HepG2 (cell line): ENCODE data around the gene SOX9. TPM values are rescaled to one million over a fixed set of nuclear protein-coding genes. Genes with fewer than 3 reads are reported as not detected.

Source experiments
- AGO2 ChIP-seq: fragments of 200-400 bp; formaldehyde crosslinking; optimal IDR thresholded peaks from 2 replicates; pipeline ENCODE3; 2017; ENCODE audit warnings: mild to moderate bottlenecking, low read depth, low read length, moderate library complexity
- BCL6 ChIP-seq: IDR thresholded peaks from 2 replicates; pipeline ENCODE4 v1.6.1; 2016; ENCODE audit warnings: missing genetic modification reagents, missing compliant biosample characterization
- CAMTA2 ChIP-seq: sonication (generic); formaldehyde crosslinking; IDR thresholded peaks from 2 replicates; pipeline ENCODE4 v1.4.0; 2020; ENCODE audit warnings: mild to moderate bottlenecking, missing genetic modification reagents, borderline replicate concordance
- CEBPB ChIP-seq: IDR thresholded peaks from 2 replicates; pipeline ENCODE4 v1.6.1; 2011; ENCODE audit warnings: low read depth, low read length, improper control_type of control experiment, borderline replicate concordance
- EED ChIP-seq: sonication (generic); formaldehyde crosslinking; IDR thresholded peaks from 2 replicates; pipeline ENCODE4 v1.5.0; 2020; ENCODE audit warnings: mild to moderate bottlenecking, missing genetic modification reagents
- HES4 ChIP-seq: sonication (generic); formaldehyde crosslinking; IDR thresholded peaks from 2 replicates; pipeline ENCODE4 v1.9.0; 2021; ENCODE audit warnings: mild to moderate bottlenecking, missing genetic modification reagents, borderline replicate concordance
- KDM3A ChIP-seq: IDR thresholded peaks from 2 replicates; pipeline ENCODE4 v1.6.1; 2018; ENCODE audit warnings: low read depth, missing compliant biosample characterization
- NFRKB ChIP-seq: fragments of 450-650 bp; IDR thresholded peaks from 2 replicates; pipeline ENCODE4 v1.6.1; 2017
- NFYC ChIP-seq: IDR thresholded peaks from 2 replicates; pipeline ENCODE4 v1.6.1; 2016; ENCODE audit warnings: missing genetic modification reagents, missing compliant biosample characterization
- POLR2G ChIP-seq: fragments of 200-400 bp; formaldehyde crosslinking; IDR thresholded peaks from 2 replicates; pipeline ENCODE4 v1.6.1; 2018; ENCODE audit warnings: mild to moderate bottlenecking, low read depth, low read length, moderate library complexity
- PRPF4 ChIP-seq: fragments of 200-400 bp; formaldehyde crosslinking; IDR thresholded peaks from 2 replicates; pipeline ENCODE4 v1.6.1; 2016; ENCODE audit warnings: low read length, low read depth; ENCODE audit not compliant: poor library complexity, severe bottlenecking
- SP1 ChIP-seq, 2 experiments: fragments of 450-650 bp in 1 of 2; sonication (generic) in 1 of 2; formaldehyde crosslinking in 1 of 2; IDR thresholded peaks; 2 replicates each; pipeline versions ENCODE4 v1.4.0 to v1.6.1; 2016 to 2020; ENCODE audit warnings: missing genetic modification reagents in 1 of 2
- TGIF2 ChIP-seq: IDR thresholded peaks from 2 replicates; pipeline ENCODE4 v1.6.1; 2016; ENCODE audit warnings: control low read depth, missing compliant biosample characterization
- XRCC5 ChIP-seq: fragments of 200-400 bp; formaldehyde crosslinking; optimal IDR thresholded peaks from 2 replicates; pipeline ENCODE3; 2017; ENCODE audit warnings: mild to moderate bottlenecking, low read length
- ZBTB20 ChIP-seq: sonication (generic); formaldehyde crosslinking; IDR thresholded peaks from 2 replicates; pipeline ENCODE4 v1.8.1; 2023; ENCODE audit warnings: missing genetic modification reagents, low read depth, mild to moderate bottlenecking, borderline replicate concordance
- ZFP90 ChIP-seq: sonication (generic); formaldehyde crosslinking; IDR thresholded peaks from 2 replicates; pipeline ENCODE4 v1.8.0; 2022; ENCODE audit warnings: missing genetic modification reagents, mild to moderate bottlenecking, inconsistent platforms, borderline replicate concordance
- ZNF121 ChIP-seq: sonication (generic); formaldehyde crosslinking; IDR thresholded peaks from 2 replicates; pipeline ENCODE4 v1.5.0; 2020; ENCODE audit warnings: mild to moderate bottlenecking, missing genetic modification reagents
- ZNF232 ChIP-seq: sonication (generic); formaldehyde crosslinking; IDR thresholded peaks from 2 replicates; pipeline ENCODE4 v1.4.0; 2020; ENCODE audit warnings: missing genetic modification reagents, borderline replicate concordance
- ZNF567 ChIP-seq: sonication (generic); formaldehyde crosslinking; IDR thresholded peaks from 2 replicates; pipeline ENCODE4 v1.8.1; 2023; ENCODE audit warnings: mild to moderate bottlenecking, missing genetic modification reagents, borderline replicate concordance
- ZNF709 ChIP-seq: sonication (generic); formaldehyde crosslinking; IDR thresholded peaks from 2 replicates; pipeline ENCODE4 v1.5.0; 2020; ENCODE audit warnings: mild to moderate bottlenecking, missing genetic modification reagents
- ZNF737 ChIP-seq: sonication (generic); formaldehyde crosslinking; IDR thresholded peaks from 2 replicates; pipeline ENCODE4 v1.5.0; 2020; ENCODE audit warnings: missing genetic modification reagents, mild to moderate bottlenecking, borderline replicate concordance
- ZNF772 ChIP-seq: sonication (generic); formaldehyde crosslinking; IDR thresholded peaks from 2 replicates; pipeline ENCODE4 v1.5.0; 2020; ENCODE audit warnings: mild to moderate bottlenecking, missing genetic modification reagents
- polyA plus RNA-seq, 8 experiments: library from polyadenylated mRNA; depleted of rRNA in 3 of 8; stranded (reverse) in 7 of 8; unstranded in 1 of 8; fragments of >200 nt; fragmentation: Illumina TruSeq in 4 of 8; extraction: Trizol in 4 of 8; gene quantifications; 2 replicates each; pipeline versions ENCODE4 v1.2.1 to v1.2.3, GENCODE V29; 2011 to 2016; ENCODE audit warnings: low read depth in 4 of 8, missing spikeins in 1 of 8, mixed read lengths in 1 of 8; ENCODE audit not compliant: insufficient read depth in 1 of 8
- total RNA-seq, 5 experiments: library from RNA; depleted of rRNA; stranded (reverse); fragments of >200 nt; fragmentation: Illumina TruSeq; extraction: Trizol; gene quantifications; 2 replicates each; pipeline ENCODE4 v1.2.3, GENCODE V29; 2016; ENCODE audit warnings: low read depth in 1 of 5
- TF ChIP-seq, protein P1 (sequence below): sonication (generic); formaldehyde crosslinking; IDR thresholded peaks from 2 replicates; pipeline ENCODE4 v1.4.0; 2020; ENCODE audit warnings: missing genetic modification reagents
- TF ChIP-seq, protein P2 (sequence below): sonication (generic); formaldehyde crosslinking; IDR thresholded peaks from 2 replicates; pipeline ENCODE4 v1.4.0; 2020; ENCODE audit warnings: mild to moderate bottlenecking, missing genetic modification reagents

The SOX9 gene
- total and polyA plus RNA-seq, 2 of the 13 experiments (the other 11 are each of a cell fraction or from before 2014, with no cell fraction given) = 16.1 to 27.6 TPM

DNA sequence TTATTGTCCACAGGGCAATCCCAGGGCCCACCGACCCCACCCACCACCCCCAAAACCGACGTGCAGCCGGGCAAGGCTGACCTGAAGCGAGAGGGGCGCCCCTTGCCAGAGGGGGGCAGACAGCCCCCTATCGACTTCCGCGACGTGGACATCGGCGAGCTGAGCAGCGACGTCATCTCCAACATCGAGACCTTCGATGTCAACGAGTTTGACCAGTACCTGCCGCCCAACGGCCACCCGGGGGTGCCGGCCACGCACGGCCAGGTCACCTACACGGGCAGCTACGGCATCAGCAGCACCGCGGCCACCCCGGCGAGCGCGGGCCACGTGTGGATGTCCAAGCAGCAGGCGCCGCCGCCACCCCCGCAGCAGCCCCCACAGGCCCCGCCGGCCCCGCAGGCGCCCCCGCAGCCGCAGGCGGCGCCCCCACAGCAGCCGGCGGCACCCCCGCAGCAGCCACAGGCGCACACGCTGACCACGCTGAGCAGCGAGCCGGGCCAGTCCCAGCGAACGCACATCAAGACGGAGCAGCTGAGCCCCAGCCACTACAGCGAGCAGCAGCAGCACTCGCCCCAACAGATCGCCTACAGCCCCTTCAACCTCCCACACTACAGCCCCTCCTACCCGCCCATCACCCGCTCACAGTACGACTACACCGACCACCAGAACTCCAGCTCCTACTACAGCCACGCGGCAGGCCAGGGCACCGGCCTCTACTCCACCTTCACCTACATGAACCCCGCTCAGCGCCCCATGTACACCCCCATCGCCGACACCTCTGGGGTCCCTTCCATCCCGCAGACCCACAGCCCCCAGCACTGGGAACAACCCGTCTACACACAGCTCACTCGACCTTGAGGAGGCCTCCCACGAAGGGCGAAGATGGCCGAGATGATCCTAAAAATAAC, 3.0 kb downstream of the SOX9 start (continued):
- TF ChIP-seq AGO2 (peak; percentile 100), SP1 (IDR thresholded peaks at IDR 0.05) (no peak), SP1 (CRISPR knock-in tag; IDR thresholded peaks at IDR 0.05) (0 out of 2 replicates have a peak, but pooled peaks have one; percentile 33), HES4 (CRISPR knock-in tag) (0 out of 2 replicates have a peak, but pooled peaks have one; percentile 15), ZBTB20 (CRISPR knock-in tag) (peak; percentile 6; the same call in 1 of the 2 replicates), ZNF121 (CRISPR knock-in tag) (no peak), CAMTA2 (CRISPR knock-in tag) (0 out of 2 replicates have a peak, but pooled peaks have one; percentile 45), POLR2G (peak; percentile 74), TGIF2 (CRISPR knock-in tag) (peak; percentile 24; the same call in 1 of the 2 replicates), NFRKB (no peak), ZNF737 (CRISPR knock-in tag) (no peak), ZFP90 (CRISPR knock-in tag) (no peak), ZNF772 (CRISPR knock-in tag) (peak; percentile 79; the same call in 1 of the 2 replicates), NFYC (no peak), EED (0 out of 2 replicates have a peak, but pooled peaks have one; percentile 47), ZNF232 (no peak), BCL6 (peak; percentile 4; the same call in 1 of the 2 replicates), ZNF567 (CRISPR knock-in tag) (no peak; the same call in 1 of the 2 replicates), CEBPB (no peak), PRPF4 (peak; percentile 95), ZNF709 (CRISPR knock-in tag) (no peak), KDM3A (CRISPR knock-in tag) (peak; percentile 32; the same call in 1 of the 2 replicates), XRCC5 (peak; percentile 16)
- TF ChIP-seq, protein P1, sequence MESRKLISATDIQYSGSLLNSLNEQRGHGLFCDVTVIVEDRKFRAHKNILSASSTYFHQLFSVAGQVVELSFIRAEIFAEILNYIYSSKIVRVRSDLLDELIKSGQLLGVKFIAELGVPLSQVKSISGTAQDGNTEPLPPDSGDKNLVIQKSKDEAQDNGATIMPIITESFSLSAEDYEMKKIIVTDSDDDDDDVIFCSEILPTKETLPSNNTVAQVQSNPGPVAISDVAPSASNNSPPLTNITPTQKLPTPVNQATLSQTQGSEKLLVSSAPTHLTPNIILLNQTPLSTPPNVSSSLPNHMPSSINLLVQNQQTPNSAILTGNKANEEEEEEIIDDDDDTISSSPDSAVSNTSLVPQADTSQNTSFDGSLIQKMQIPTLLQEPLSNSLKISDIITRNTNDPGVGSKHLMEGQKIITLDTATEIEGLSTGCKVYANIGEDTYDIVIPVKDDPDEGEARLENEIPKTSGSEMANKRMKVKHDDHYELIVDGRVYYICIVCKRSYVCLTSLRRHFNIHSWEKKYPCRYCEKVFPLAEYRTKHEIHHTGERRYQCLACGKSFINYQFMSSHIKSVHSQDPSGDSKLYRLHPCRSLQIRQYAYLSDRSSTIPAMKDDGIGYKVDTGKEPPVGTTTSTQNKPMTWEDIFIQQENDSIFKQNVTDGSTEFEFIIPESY (CRISPR knock-in tag) = peak; percentile 91
- TF ChIP-seq, protein P2, sequence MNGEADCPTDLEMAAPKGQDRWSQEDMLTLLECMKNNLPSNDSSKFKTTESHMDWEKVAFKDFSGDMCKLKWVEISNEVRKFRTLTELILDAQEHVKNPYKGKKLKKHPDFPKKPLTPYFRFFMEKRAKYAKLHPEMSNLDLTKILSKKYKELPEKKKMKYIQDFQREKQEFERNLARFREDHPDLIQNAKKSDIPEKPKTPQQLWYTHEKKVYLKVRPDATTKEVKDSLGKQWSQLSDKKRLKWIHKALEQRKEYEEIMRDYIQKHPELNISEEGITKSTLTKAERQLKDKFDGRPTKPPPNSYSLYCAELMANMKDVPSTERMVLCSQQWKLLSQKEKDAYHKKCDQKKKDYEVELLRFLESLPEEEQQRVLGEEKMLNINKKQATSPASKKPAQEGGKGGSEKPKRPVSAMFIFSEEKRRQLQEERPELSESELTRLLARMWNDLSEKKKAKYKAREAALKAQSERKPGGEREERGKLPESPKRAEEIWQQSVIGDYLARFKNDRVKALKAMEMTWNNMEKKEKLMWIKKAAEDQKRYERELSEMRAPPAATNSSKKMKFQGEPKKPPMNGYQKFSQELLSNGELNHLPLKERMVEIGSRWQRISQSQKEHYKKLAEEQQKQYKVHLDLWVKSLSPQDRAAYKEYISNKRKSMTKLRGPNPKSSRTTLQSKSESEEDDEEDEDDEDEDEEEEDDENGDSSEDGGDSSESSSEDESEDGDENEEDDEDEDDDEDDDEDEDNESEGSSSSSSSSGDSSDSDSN (CRISPR knock-in tag) = peak; percentile 17; the same call in 1 of the 2 replicates
